Activated B cell treated with CpG ODN at 0.5 μM for 24 hours (primary cell): ENCODE data around the gene C5. TPM values are rescaled to one million over a fixed set of nuclear protein-coding genes. Genes with fewer than 3 reads are reported as not detected.

Experiments used
- ATAC-seq: fragments of 200-7000 bp; cut with Tn5 transposase; one replicate; pipeline ENCODE4 v1.10.0; 2021; ENCODE audit warnings: low read depth, mild to moderate bottlenecking, moderate library complexity
- CTCF ChIA-PET: fragments of 350-600 bp; sonication (Branson Sonifier 250); formaldehyde crosslinking; loops from one replicate; lab custom pipeline; 2021; ENCODE audit warnings: antibody characterized with exemption; lab: Charles Lee
- POLR2A ChIA-PET: fragments of 350-600 bp; sonication (Branson Sonifier 250); formaldehyde crosslinking; loops from one replicate; lab custom pipeline; 2021; ENCODE audit warnings: antibody characterized with exemption; lab: Charles Lee
- DNase-seq: peaks from one replicate; pipeline ENCODE4 v3.0.0; 2022
- H3K27ac Mint-ChIP-seq: one replicate; pipeline ENCODE4 v1.8.0; 2020; ENCODE audit warnings: mixed read lengths
- H3K27me3 Mint-ChIP-seq: one replicate; pipeline ENCODE4 v1.8.0; 2021; ENCODE audit warnings: mixed read lengths
- H3K36me3 Mint-ChIP-seq: one replicate; pipeline ENCODE4 v1.8.0; 2021; ENCODE audit warnings: low read depth, mixed read lengths
- H3K4me1 Mint-ChIP-seq: one replicate; pipeline ENCODE4 v1.8.0; 2021; ENCODE audit warnings: mixed read lengths
- H3K4me3 Mint-ChIP-seq: one replicate; pipeline ENCODE4 v1.8.0; 2020; ENCODE audit warnings: mild to moderate bottlenecking, mixed read lengths
- H3K9me3 Mint-ChIP-seq: one replicate; pipeline ENCODE4 v1.8.0; 2020; ENCODE audit warnings: mixed read lengths
- intact Hi-C: fragments of 100-400 bp; cut with micrococcal nuclease; formaldehyde crosslinking; loops from one replicate; pipeline ENCODE4 v1.15.1; 2024
- total RNA-seq: library from RNA; stranded (reverse); gene quantifications from 2 replicates; pipeline ENCODE4 v1.2.3, GENCODE V29; 2022
- TF ChIP-seq, protein P1 (sequence below): fragments of 200-600 bp; IDR thresholded peaks from one replicate; pipeline ENCODE4 v1.8.0; 2022; ENCODE audit warnings: antibody characterized with exemption, mild to moderate bottlenecking

The C5 gene
- total RNA-seq, 1 donor from 2014 or later = 3.5 TPM

- Mint-ChIP-seq H3K4me3 (no peak overlapping the region), H3K36me3 (peaks cover 10% of the 10 kb centered on the region), H3K27ac (no peak overlapping the region), H3K27me3 (no peaks in the 10 kb centered on the region), H3K9me3 (no peaks in the 10 kb centered on the region), H3K4me1 (no peaks in the 10 kb centered on the region)
- intact Hi-C loops = no loop called here
- POLR2A ChIA-PET = interaction anchor here (1.3 kb wide), 1 partner anchor 61 kb away, joined by 3 read pairs; no protein-coding TSS in a partner anchor
- CTCF ChIA-PET = interaction anchor here (1.0 kb wide), 1 partner anchor 88 kb away, joined by 3 read pairs; no protein-coding TSS in a partner anchor
- TF ChIP-seq, protein P1, sequence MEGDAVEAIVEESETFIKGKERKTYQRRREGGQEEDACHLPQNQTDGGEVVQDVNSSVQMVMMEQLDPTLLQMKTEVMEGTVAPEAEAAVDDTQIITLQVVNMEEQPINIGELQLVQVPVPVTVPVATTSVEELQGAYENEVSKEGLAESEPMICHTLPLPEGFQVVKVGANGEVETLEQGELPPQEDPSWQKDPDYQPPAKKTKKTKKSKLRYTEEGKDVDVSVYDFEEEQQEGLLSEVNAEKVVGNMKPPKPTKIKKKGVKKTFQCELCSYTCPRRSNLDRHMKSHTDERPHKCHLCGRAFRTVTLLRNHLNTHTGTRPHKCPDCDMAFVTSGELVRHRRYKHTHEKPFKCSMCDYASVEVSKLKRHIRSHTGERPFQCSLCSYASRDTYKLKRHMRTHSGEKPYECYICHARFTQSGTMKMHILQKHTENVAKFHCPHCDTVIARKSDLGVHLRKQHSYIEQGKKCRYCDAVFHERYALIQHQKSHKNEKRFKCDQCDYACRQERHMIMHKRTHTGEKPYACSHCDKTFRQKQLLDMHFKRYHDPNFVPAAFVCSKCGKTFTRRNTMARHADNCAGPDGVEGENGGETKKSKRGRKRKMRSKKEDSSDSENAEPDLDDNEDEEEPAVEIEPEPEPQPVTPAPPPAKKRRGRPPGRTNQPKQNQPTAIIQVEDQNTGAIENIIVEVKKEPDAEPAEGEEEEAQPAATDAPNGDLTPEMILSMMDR = no peak
- DNase-seq = no peak
- ATAC-seq = no peak
These were observed 93.2 kb downstream of the C5 start for GRCh38 chr9:120956862-120957261.

- Mint-ChIP-seq H3K4me3 (no peak overlapping the region), H3K27me3 (no peaks in the 10 kb centered on the region), H3K4me1 (no peaks in the 10 kb centered on the region), H3K36me3 (peaks cover 3% of the 10 kb centered on the region), H3K27ac (no peak overlapping the region), H3K9me3 (no peaks in the 10 kb centered on the region)
- CTCF ChIA-PET = no interaction called here
- TF ChIP-seq, protein P1 = no peak
- ATAC-seq = no peak
- intact Hi-C loops = no loop called here
- DNase-seq = no peak
- POLR2A ChIA-PET = interaction anchor here (0.8 kb wide), 1 partner anchor 54 kb away, joined by 3 read pairs; no protein-coding TSS in a partner anchor
These were observed 98.0 kb downstream of the C5 start for GRCh38 chr9:120951960-120952618.

DNA sequence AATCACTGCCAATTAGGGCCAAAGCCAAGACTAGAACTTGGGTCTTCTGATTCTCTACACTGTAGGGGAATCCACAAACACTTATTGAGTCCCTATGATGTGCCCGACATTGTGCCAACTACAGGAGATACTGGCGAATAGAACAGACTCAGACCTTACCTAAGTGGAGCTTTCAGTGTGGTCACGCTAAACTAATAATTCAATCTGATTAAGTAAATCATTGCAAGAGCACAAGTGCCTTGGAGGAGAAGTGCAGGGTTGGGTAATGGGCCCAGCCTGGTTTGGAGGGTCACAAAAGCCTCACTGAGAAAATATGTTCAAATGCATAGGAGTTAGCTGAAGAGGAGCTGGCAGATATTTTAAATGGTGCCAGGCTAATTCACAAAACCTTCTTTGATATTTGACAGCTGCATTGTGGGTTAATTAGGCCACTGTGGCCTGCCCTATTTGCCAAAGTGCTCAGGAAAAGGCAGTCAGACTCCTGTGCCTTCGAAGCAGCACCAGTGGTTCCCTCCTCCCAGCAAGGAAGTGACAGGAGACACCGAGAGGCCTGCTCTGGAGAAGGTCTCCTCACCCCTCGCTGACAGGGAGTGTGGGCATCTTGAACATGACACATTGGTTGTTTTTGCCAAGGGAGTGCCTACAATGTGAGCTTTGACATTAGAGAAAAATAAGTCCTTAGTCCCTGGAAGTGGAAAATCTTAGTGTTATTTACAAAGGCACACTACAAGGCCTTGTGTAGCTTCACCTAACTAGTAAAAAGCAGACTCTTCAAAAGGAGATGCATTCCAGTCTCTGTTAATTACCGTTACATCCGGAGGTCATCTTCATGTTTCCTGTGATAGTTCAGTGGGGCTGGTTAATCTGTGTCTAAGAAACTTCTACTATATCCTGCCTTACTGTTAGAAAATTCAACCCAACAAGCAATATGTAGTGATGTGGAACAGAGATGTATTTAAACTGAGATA, 99.4 kb downstream of the C5 start:
- H3K36me3 Mint-ChIP-seq = peaks cover 3% of the 10 kb centered on the region
- H3K9me3 Mint-ChIP-seq = no peaks in the 10 kb centered on the region
- ChIA-PET POLR2A (interaction anchor here (1.0 kb wide), 1 partner anchor 125 kb away, joined by 12 read pairs; no protein-coding TSS in a partner anchor), CTCF (interaction anchor here (0.6 kb wide), 1 partner anchor 34 kb away, joined by 3 read pairs; no protein-coding TSS in a partner anchor)
- no peaks in the 10 kb centered on the region for H3K27me3 Mint-ChIP-seq
- ATAC-seq = no peak
- no peak overlapping the region for H3K27ac Mint-ChIP-seq
- H3K4me1 Mint-ChIP-seq = peaks cover 2% of the 10 kb centered on the region
- no peak overlapping the region for H3K4me3 Mint-ChIP-seq
- intact Hi-C loops = no loop called here
- DNase-seq = no peak
- TF ChIP-seq, protein P1 = no peak

GRCh38 chr9:120949290-120949689, 100.8 kb downstream of the C5 start:
- Mint-ChIP-seq H3K36me3 (peaks cover 3% of the 10 kb centered on the region), H3K4me3 (no peak overlapping the region), H3K27ac (no peak overlapping the region), H3K27me3 (no peaks in the 10 kb centered on the region), H3K9me3 (peaks cover 2% of the 10 kb centered on the region), H3K4me1 (peaks cover 15% of the 10 kb centered on the region)
- TF ChIP-seq, protein P1 = no peak
- intact Hi-C loops = no loop called here
- no peak for ATAC-seq
- ChIA-PET CTCF (no interaction called here), POLR2A (interaction anchor here (0.7 kb wide), 2 partner anchors 36 to 52 kb away, joined by 3 to 6 read pairs; no protein-coding TSS in a partner anchor)
- no peak for DNase-seq
